PC-3 (cell line): ENCODE measurements around the gene CCR7. TPM values are rescaled to one million over a fixed set of nuclear protein-coding genes. Genes with fewer than 3 reads are reported as not detected.

Source experiments
- ATAC-seq: fragments of 200-7000 bp; cut with Tn5 transposase; 2 replicates; pipeline ENCODE4 v1.9.1; 2020; ENCODE audit warnings: mild to moderate bottlenecking, moderate library complexity
- BruUV-seq: library from RNA; stranded (reverse); fragments of 400-500 nt; replicated peaks from 2 replicates; lab custom pipeline; 2021; lab: Mats Ljungman, UMichigan
- CTCF ChIA-PET: fragments of 300-600 bp; sonication (Branson Sonifier 250); formaldehyde crosslinking; loops from one replicate; lab custom pipeline; 2022; ENCODE audit warnings: antibody characterized with exemption; lab: Charles Lee
- POLR2A ChIA-PET: fragments of 300-600 bp; sonication (Branson Sonifier 250); formaldehyde crosslinking; loops from one replicate; lab custom pipeline; 2022; ENCODE audit warnings: antibody characterized with exemption; ENCODE audit not compliant: unreplicated experiment; lab: Charles Lee
- DNase-seq: peaks from one replicate; pipeline ENCODE4 v3.0.0-alpha.2; 2015
- H2AFZ ChIP-seq: fragments of 300-600 bp; sonication (generic); 2 replicates; pipeline ENCODE4 v1.6.0; 2016; ENCODE audit warnings: antibody characterized with exemption, low read length
- H3F3A ChIP-seq: fragments of 300-600 bp; sonication (generic); one replicate; pipeline ENCODE4 v1.6.0; 2017; ENCODE audit warnings: antibody characterized with exemption, low read length, control low read depth, mild to moderate bottlenecking; ENCODE audit not compliant: unreplicated experiment
- H3K27ac ChIP-seq: fragments of 300-600 bp; sonication (generic); 2 replicates; pipeline ENCODE4 v1.5.1; 2016; ENCODE audit warnings: mild to moderate bottlenecking, low read length
- H3K27me3 ChIP-seq: fragments of 300-600 bp; sonication (generic); 2 replicates; pipeline ENCODE4 v1.6.1; 2016; ENCODE audit warnings: low read length, mixed read lengths
- H3K36me3 ChIP-seq: fragments of 300-600 bp; sonication (generic); 2 replicates; pipeline ENCODE4 v1.6.1; 2016; ENCODE audit warnings: low read depth, mixed run types, low read length, mixed read lengths
- H3K4me1 ChIP-seq: fragments of 300-600 bp; sonication (generic); 2 replicates; pipeline ENCODE4 v1.5.1; 2016; ENCODE audit warnings: low read length; ENCODE audit not compliant: insufficient read depth
- H3K4me2 ChIP-seq: fragments of 300-600 bp; sonication (generic); 2 replicates; pipeline ENCODE4 v1.6.0; 2016; ENCODE audit warnings: low read length
- H3K4me3 ChIP-seq: fragments of 300-600 bp; sonication (generic); 2 replicates; pipeline ENCODE4 v1.5.1; 2016; ENCODE audit warnings: mild to moderate bottlenecking, low read length, mixed read lengths
- H3K79me2 ChIP-seq: fragments of 300-600 bp; sonication (generic); 2 replicates; pipeline ENCODE4 v1.6.1; 2017; ENCODE audit warnings: low read length, mixed read lengths
- H3K9ac ChIP-seq: fragments of 300-600 bp; sonication (generic); 2 replicates; pipeline ENCODE4 v1.6.0; 2016; ENCODE audit warnings: mild to moderate bottlenecking, low read length
- H3K9me2 ChIP-seq: fragments of 300-600 bp; sonication (generic); replicated peaks from 2 replicates; pipeline ENCODE4 v1.6.1; 2016; ENCODE audit warnings: mixed run types, low read length, mixed read lengths
- H3K9me3 ChIP-seq: fragments of 300-600 bp; sonication (generic); 2 replicates; pipeline ENCODE4 v1.6.1; 2016; ENCODE audit warnings: low read length, mixed read lengths
- H4K20me1 ChIP-seq: fragments of 300-600 bp; sonication (generic); 2 replicates; pipeline ENCODE4 v1.6.1; 2016; ENCODE audit warnings: low read length, mixed read lengths
- CTCF ChIP-seq: fragments of 300-600 bp; sonication (generic); conservative IDR thresholded peaks from 2 replicates; pipeline ENCODE4 v1.5.1; 2017; ENCODE audit warnings: antibody characterized with exemption, low read depth, mild to moderate bottlenecking, low read length
- EZH2 ChIP-seq: fragments of 300-600 bp; sonication (generic); IDR thresholded peaks from one replicate; pipeline ENCODE4 v1.6.1; 2017; ENCODE audit warnings: antibody characterized with exemption, mild to moderate bottlenecking, low read length; ENCODE audit not compliant: unreplicated experiment
- EZH2phosphoT487 ChIP-seq: fragments of 300-600 bp; sonication (generic); IDR thresholded peaks from 2 replicates; pipeline ENCODE4 v1.6.1; 2018; ENCODE audit warnings: mild to moderate bottlenecking, antibody characterized with exemption, low read length, borderline replicate concordance
- intact Hi-C: fragments of 100-400 bp; cut with micrococcal nuclease; formaldehyde crosslinking; loops from 2 replicates; pipeline ENCODE4 v1.9.0; 2023
- total RNA-seq: library from RNA; depleted of rRNA; stranded (reverse); fragments of >200 nt; gene quantifications from 2 replicates; pipeline ENCODE4 v1.2.3, GENCODE V29; 2014

CCR7 gene
- total RNA-seq, 1 experiment from 2014 or later: not detected

DNA sequence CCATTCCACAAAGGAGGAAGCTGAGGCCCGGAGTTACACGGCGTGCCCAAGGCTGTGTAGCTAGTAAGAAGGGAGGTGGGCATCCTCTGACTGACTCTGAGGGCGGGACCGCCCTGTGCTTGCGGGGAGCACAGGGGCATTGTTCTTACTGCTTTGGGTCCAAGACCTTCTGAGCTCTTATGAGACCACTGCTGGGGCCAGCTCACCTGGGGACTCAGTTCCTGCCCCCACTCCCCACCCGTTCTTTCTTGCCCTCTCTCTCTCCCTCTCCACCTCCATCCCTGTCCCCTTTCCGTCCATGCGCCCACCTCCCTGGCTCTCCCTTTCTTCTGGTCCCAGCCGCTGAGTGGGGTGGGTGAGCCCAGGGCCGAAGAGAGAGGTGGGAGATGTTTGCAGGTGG, 19.6 kb downstream of the CCR7 start:
- Histone ChIP-seq H3K4me3 (no peak overlapping the region), H3K79me2 (no peaks in the 10 kb centered on the region), H3K36me3 (no peaks in the 10 kb centered on the region), H3F3A (no peaks in the 10 kb centered on the region), H3K9ac (no peak overlapping the region), H4K20me1 (no peaks in the 10 kb centered on the region), H3K9me2 (no peaks in the 10 kb centered on the region), H3K4me2 (no peak overlapping the region), H3K4me1 (peaks cover 14% of the 10 kb centered on the region), H2AFZ (no peak overlapping the region), H3K9me3 (no peaks in the 10 kb centered on the region), H3K27ac (no peak overlapping the region), H3K27me3 (no peaks in the 10 kb centered on the region)
- intact Hi-C loops: no loop called here
- CTCF ChIA-PET: no interaction called here
- POLR2A ChIA-PET: no interaction called here
- DNase-seq: no peak
- TF ChIP-seq EZH2phosphoT487: no peak
- TF ChIP-seq CTCF: no peak
- TF ChIP-seq EZH2: no peak
- BruUV-seq: no TSS peak
- no peak for ATAC-seq

GRCh38 chr17:40542558-40543411, 22.5 kb downstream of the CCR7 start:
- POLR2A ChIA-PET: no interaction called here
- no peak overlapping the region for H2AFZ ChIP-seq
- H3K27me3 ChIP-seq: no peaks in the 10 kb centered on the region
- TF ChIP-seq EZH2phosphoT487: no peak
- no peak for TF ChIP-seq EZH2
- no peak for TF ChIP-seq CTCF
- no peaks in the 10 kb centered on the region for H3K79me2 ChIP-seq
- H4K20me1 ChIP-seq: no peaks in the 10 kb centered on the region
- no peak overlapping the region for H3K27ac ChIP-seq
- no peaks in the 10 kb centered on the region for H3K9me3 ChIP-seq
- H3K4me3 ChIP-seq: no peak overlapping the region
- ATAC-seq (no peak), DNase-seq (no peak)
- no peaks in the 10 kb centered on the region for H3K9me2 ChIP-seq
- no peaks in the 10 kb centered on the region for H3K36me3 ChIP-seq
- no TSS peak for BruUV-seq
- CTCF ChIA-PET: no interaction called here
- H3K9ac ChIP-seq: no peak overlapping the region
- no peaks in the 10 kb centered on the region for H3F3A ChIP-seq
- H3K4me1 ChIP-seq: no peaks in the 10 kb centered on the region
- intact Hi-C loops: no loop called here
- H3K4me2 ChIP-seq: no peak overlapping the region

- ChIA-PET POLR2A (no interaction called here), CTCF (no interaction called here)
- Histone ChIP-seq H3K27me3 (no peaks in the 10 kb centered on the region), H3K36me3 (no peaks in the 10 kb centered on the region), H3K9me2 (no peaks in the 10 kb centered on the region), H4K20me1 (no peaks in the 10 kb centered on the region), H3K4me3 (no peak overlapping the region), H3K79me2 (no peaks in the 10 kb centered on the region), H3K4me2 (no peak overlapping the region), H3K4me1 (no peaks in the 10 kb centered on the region), H3K27ac (no peak overlapping the region), H2AFZ (no peak overlapping the region), H3K9ac (no peak overlapping the region), H3F3A (no peaks in the 10 kb centered on the region), H3K9me3 (no peaks in the 10 kb centered on the region)
- DNase-seq (no peak), ATAC-seq (no peak)
- intact Hi-C loops: no loop called here
- no peak for TF ChIP-seq EZH2phosphoT487
- TF ChIP-seq CTCF: no peak
- TF ChIP-seq EZH2: no peak
- no TSS peak for BruUV-seq
Observed at GRCh38 chr17:40541873-40542557, 23.3 kb downstream of the CCR7 start.
